Neural crest cell (in vitro differentiated cells): Measurements from ENCODE around the gene DRAP1. TPM values are rescaled to one million over a fixed set of nuclear protein-coding genes. Genes with fewer than 3 reads are reported as not detected.

ENCODE experiments used
- DNase-seq: peaks from one replicate; pipeline ENCODE4 v3.0.0; 2021; ENCODE audit warnings: low read depth, mixed read lengths, low spot score
- H3K27ac Mint-ChIP-seq: one replicate; pipeline ENCODE4 v1.8.0; 2021; ENCODE audit warnings: mild to moderate bottlenecking, mixed read lengths; ENCODE audit not compliant: unreplicated experiment
- H3K27me3 Mint-ChIP-seq: 2 replicates; pipeline ENCODE4 v1.8.0; 2021; ENCODE audit warnings: low read depth, mild to moderate bottlenecking, mixed read lengths
- H3K36me3 Mint-ChIP-seq: 2 replicates; pipeline ENCODE4 v1.8.0; 2021; ENCODE audit warnings: low read depth, mild to moderate bottlenecking, mixed read lengths
- H3K4me1 Mint-ChIP-seq: 2 replicates; pipeline ENCODE4 v1.8.0; 2021; ENCODE audit warnings: mixed read lengths
- H3K4me3 Mint-ChIP-seq: one replicate; pipeline ENCODE4 v1.8.0; 2021; ENCODE audit warnings: mild to moderate bottlenecking, mixed read lengths
- H3K9me3 Mint-ChIP-seq: 2 replicates; pipeline ENCODE4 v1.8.0; 2021; ENCODE audit warnings: mixed read lengths
- CTCF ChIP-seq: fragments of 200-600 bp; sonication (generic); conservative IDR thresholded peaks from 2 replicates; pipeline ENCODE4 v1.5.0; 2021; ENCODE audit warnings: antibody characterized with exemption, mild to moderate bottlenecking
- total RNA-seq: library from RNA; stranded (reverse); gene quantifications from 2 replicates; pipeline ENCODE4 v1.2.1, GENCODE V29; 2021

The DRAP1 gene
- total RNA-seq, 1 donor from 2014 or later: 101 TPM

- H3K9me3 Mint-ChIP-seq: no peaks in the 10 kb centered on the region
- no peak overlapping the region for H3K27ac Mint-ChIP-seq
- DNase-seq: no peak
- TF ChIP-seq CTCF: no peak
- peaks cover 4% of the 10 kb centered on the region for H3K27me3 Mint-ChIP-seq
- H3K4me3 Mint-ChIP-seq: no peak overlapping the region
- H3K36me3 Mint-ChIP-seq: no peaks in the 10 kb centered on the region
- H3K4me1 Mint-ChIP-seq: no peaks in the 10 kb centered on the region
These were observed 32.9 kb downstream of the DRAP1 start for GRCh38 chr11:65952052-65952521.

DNA sequence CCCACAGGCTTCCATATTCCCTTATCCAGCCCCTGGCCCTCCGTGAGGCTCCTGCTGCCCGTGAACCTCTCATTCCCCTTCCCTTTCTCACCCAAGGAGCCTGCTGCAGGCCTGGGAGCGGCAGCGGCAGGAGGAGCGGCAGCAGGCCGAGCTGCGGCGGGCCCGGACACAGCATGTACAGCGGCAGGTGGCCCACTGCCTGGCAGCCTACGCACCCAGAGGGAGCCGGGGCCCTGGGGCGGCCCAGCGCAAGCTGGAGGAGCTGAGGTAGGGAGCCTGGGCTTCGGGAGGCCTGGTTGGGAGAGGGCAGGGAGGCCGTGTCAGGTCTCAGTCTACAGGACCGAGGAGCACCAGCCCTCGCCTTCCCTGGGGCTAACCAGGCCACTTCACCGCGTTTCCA is 34.2 kb downstream of the DRAP1 start:
- H3K4me1 Mint-ChIP-seq: no peaks in the 10 kb centered on the region
- peaks cover under 1% of the 10 kb centered on the region for H3K27me3 Mint-ChIP-seq
- no peak for TF ChIP-seq CTCF
- H3K9me3 Mint-ChIP-seq: no peaks in the 10 kb centered on the region
- no peaks in the 10 kb centered on the region for H3K36me3 Mint-ChIP-seq
- no peak overlapping the region for H3K4me3 Mint-ChIP-seq
- no peak for DNase-seq
- no peak overlapping the region for H3K27ac Mint-ChIP-seq

GRCh38 chr11:65954771-65955170 is 35.5 kb downstream of the DRAP1 start:
- no peak for TF ChIP-seq CTCF
- no peaks in the 10 kb centered on the region for H3K9me3 Mint-ChIP-seq
- no peak overlapping the region for H3K4me3 Mint-ChIP-seq
- no peak for DNase-seq
- H3K27ac Mint-ChIP-seq: no peak overlapping the region
- no peaks in the 10 kb centered on the region for H3K36me3 Mint-ChIP-seq
- H3K4me1 Mint-ChIP-seq: no peaks in the 10 kb centered on the region
- H3K27me3 Mint-ChIP-seq: no peaks in the 10 kb centered on the region

DNA sequence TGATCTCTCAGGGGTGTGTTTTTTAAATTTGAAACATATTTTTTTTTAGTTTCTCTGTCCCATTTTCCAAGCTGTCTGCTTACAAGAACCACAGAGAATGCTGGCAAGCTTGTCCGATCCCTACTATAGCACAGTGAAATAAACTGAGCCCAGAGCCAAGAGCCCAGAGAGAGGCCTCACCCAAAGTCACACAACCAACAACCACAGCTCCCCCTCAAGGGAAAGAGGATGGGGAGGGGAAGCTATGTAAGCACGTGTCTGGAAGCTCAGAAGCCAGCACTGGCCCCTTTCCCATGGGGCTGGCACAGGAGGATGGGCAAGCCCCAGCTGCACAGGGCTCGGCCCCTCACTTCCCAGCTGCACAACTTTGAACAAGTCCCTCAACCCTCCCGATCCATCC is 39.1 kb downstream of the DRAP1 start:
- no peaks in the 10 kb centered on the region for H3K9me3 Mint-ChIP-seq
- peaks cover 22% of the 10 kb centered on the region for H3K4me1 Mint-ChIP-seq
- peak overlapping the region; percentile 7 for H3K4me3 Mint-ChIP-seq
- no peaks in the 10 kb centered on the region for H3K36me3 Mint-ChIP-seq
- no peak overlapping the region for H3K27ac Mint-ChIP-seq
- DNase-seq: no peak
- H3K27me3 Mint-ChIP-seq: no peaks in the 10 kb centered on the region
- no peak for TF ChIP-seq CTCF

- no peaks in the 10 kb centered on the region for H3K36me3 Mint-ChIP-seq
- no peak overlapping the region for H3K27ac Mint-ChIP-seq
- H3K27me3 Mint-ChIP-seq: no peaks in the 10 kb centered on the region
- no peak for DNase-seq
- H3K9me3 Mint-ChIP-seq: no peaks in the 10 kb centered on the region
- peak overlapping the region; percentile 7 for H3K4me3 Mint-ChIP-seq
- H3K4me1 Mint-ChIP-seq: peaks cover 22% of the 10 kb centered on the region
- TF ChIP-seq CTCF: no peak
These were observed 39.7 kb downstream of the DRAP1 start for GRCh38 chr11:65958774-65959420.
